ENCODE measurements around the gene LEMD2.

Gene LEMD2

DNA sequence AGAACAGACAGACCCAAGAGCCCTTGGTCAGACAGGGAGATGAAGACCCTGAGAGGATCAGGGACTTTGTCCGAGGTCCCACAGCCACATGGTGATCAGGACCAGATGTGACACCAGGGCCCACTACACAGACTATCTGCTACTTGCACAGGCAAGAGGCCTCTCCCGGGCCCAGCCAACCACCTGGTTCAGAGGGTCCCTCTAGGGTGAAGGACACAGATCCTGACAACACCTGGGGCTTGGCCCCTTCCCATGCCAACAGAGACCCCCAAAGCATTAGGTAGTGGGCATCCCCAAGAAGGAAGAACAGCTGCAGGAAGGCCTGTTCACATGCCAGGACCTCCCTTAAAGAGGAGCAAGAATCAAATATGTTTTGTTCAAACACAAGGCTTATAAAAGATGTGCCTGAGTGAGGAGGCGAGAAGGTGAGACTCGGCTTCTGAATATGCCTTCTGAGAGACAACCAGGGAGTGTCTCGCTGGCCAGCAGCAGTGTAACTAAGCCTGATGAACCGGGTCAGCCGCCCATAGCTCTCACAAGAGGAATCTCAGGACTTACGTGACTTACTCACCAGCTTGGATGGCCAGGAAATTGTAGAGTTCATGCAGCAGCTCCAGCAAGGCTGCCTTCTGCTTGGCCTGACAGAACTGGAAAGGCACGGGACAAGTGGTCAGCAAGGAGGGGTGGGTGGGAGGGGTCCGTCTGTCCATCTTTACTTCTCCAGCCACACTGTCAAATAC, 5.0 kb downstream of the LEMD2 start:
- TF ChIP-seq, protein P1, sequence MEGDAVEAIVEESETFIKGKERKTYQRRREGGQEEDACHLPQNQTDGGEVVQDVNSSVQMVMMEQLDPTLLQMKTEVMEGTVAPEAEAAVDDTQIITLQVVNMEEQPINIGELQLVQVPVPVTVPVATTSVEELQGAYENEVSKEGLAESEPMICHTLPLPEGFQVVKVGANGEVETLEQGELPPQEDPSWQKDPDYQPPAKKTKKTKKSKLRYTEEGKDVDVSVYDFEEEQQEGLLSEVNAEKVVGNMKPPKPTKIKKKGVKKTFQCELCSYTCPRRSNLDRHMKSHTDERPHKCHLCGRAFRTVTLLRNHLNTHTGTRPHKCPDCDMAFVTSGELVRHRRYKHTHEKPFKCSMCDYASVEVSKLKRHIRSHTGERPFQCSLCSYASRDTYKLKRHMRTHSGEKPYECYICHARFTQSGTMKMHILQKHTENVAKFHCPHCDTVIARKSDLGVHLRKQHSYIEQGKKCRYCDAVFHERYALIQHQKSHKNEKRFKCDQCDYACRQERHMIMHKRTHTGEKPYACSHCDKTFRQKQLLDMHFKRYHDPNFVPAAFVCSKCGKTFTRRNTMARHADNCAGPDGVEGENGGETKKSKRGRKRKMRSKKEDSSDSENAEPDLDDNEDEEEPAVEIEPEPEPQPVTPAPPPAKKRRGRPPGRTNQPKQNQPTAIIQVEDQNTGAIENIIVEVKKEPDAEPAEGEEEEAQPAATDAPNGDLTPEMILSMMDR (IDR thresholded peaks at IDR 0.05; ENCODE audit: low read depth, low read length) = no peak
- DNase-seq (ENCODE audit: extremely low read depth, low read depth) = no peak

DNA sequence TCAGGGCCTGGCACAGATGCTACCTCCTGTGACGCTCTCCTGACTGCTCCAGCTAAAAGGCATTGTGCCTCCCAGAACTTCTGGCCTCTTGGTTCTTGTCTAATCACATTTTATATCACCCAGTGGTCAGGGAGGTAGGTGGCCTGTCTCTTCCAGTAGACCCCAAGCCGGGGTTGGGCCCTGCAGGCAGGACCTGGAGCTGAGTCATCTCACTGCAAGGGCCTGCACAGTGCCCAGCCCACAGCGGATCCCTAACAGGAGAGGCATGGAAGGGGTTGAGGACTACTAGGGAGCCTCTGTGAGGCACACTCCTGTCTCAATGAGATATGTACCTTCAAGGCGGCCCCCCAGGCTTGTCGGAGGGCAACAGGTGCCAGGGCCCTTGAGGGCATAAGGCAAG, 6.4 kb downstream of the LEMD2 start:
- DNase-seq (ENCODE audit: extremely low read depth, low read depth) = no peak
- TF ChIP-seq, protein P1 (IDR thresholded peaks at IDR 0.05; ENCODE audit: low read depth, low read length) = no peak

DNA sequence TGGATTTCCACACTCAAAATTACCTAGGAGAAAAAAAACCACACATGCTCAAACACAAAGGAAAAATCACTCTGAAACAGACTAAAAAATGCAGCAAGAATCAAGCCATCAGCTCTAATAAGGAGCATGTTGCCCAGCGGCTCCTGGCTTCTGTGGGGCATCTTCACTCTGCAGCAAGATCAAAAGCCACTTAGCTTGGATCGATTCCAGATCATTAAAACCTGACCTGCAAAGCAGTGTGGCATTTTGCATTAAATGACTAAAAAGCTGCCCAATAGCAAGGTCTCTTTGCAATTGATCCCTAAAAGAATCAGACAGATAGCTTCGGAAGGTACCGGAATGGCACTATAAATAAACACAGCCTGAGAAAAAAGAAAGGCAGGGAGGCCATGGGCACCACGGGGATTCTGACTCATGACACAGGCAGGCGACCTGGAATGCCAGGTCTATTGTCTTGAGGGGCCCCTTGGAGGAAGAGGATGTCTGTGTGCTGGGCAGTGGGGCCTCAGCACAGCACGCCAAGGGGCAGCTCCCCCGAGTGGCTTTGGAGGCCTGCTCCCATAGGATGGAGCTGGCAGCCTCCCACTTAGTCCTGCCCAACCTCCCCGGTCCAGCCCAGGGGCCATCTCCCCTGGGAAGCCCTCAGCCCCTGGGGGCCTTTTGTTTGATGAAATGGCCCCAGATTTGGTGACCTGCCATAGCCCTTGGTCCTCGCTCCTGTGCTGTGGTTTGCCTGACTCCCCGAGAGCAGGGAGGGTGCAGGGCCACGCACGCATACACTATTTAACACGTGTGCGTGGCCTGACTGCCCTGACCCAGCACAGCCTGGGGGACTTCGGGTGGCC, 7.6 kb downstream of the LEMD2 start:
- TF ChIP-seq, protein P1 (IDR thresholded peaks at IDR 0.05; ENCODE audit: low read depth, low read length) = no peak
- DNase-seq (ENCODE audit: extremely low read depth, low read depth) = no peak

DNA sequence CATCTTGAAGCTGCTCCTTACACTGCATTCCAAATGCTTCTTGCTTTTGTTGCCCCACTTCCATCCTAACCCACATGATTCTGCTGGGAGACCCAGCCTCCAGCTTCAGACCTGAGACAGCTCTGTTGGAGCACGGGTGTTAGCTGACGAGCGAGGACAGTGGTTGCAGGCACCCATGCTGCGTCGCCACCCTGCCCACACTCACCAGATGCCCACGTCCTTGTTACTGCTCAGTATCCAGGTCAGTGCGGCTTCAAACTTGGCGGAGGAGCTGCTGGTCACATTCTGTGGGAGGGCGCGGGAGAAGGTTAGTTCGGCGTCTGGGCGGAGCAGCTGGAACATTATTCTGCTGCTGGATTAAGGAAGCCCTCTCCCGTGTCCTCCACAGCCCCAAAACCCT, 9.0 kb downstream of the LEMD2 start:
- no peak for DNase-seq (ENCODE audit: extremely low read depth, low read depth)
- TF ChIP-seq, protein P1 (IDR thresholded peaks at IDR 0.05; ENCODE audit: low read depth, low read length) = no peak

DNA sequence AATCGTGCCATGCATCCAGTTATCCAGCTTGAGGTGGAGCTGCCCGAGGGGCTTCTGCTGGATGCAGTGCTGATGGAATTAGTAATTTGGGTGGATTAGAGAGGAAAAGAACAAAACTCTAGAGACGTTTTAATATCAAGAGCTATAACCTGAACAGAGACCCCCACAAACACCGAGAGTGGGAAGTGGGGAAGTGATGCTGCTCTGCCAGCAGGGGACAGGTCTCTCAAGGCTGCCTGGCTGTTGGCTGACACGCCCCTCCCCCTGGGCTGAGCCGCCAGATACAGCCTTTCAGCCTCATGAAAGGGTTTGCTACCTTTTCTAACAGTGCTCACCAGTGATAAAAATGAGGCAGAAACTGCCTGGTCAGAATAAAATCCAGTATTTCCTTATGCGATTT, 9.6 kb downstream of the LEMD2 start:
- TF ChIP-seq, protein P1 (IDR thresholded peaks at IDR 0.05; ENCODE audit: low read depth, low read length) = no peak
- no peak for DNase-seq (ENCODE audit: extremely low read depth, low read depth)

DNA sequence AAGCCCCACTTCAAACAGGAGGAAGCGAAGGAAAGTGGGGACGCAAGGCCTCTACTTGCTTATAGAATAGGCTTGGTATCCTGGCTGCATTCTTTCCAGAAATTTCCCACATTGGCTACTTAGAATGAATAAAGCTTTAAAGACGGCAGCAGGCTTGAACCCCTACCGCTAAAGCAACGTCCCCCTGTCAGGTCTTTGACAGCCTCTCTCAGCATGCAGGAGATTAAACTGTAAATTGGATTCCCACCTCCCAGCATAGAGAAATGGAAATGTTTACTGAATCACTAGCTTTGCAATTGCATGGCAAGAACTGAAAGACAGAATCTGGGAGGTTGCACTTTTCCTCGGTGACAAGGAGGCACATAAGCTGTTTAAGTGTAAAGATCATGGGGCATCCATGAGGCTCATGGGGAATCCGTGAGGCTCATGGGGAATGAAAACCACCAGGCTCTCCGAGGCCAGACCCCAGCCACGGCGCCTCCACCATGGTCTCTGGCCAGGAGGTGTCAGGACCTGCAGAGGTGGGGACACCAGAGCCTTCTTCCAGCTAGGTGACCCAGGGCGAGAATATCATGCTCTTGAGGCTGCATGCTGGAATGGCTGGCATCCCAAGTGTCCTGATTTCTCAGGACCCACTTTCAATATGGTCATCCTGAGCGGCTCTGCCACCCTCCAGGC, 10.3 kb downstream of the LEMD2 start:
- DNase-seq (ENCODE audit: extremely low read depth, low read depth) = no peak
- TF ChIP-seq, protein P1 (IDR thresholded peaks at IDR 0.05; ENCODE audit: low read depth, low read length) = no peak

Data from AG09319 (cell line).